Keratinocyte (primary cell): ENCODE data around the gene SFTPA2. TPM values are rescaled to one million over a fixed set of nuclear protein-coding genes. Genes with fewer than 3 reads are reported as not detected.
"Not testable (repeated sequence)": the region's sequence is repeated elsewhere in the genome, so short reads cannot be mapped to it uniquely, and the experiment has no call there.

Experiments
- DNase-seq: peaks from one replicate; pipeline ENCODE4 v3.0.0-alpha.2; 2011; ENCODE audit warnings: low read depth, missing footprints, low spot score
- FAIRE-seq: peaks from 2 replicates; lab custom pipeline; 2011; peaks lifted over from hg19 to GRCh38; lab: Jason Lieb, UNC
- H2AFZ ChIP-seq: 2 replicates; pipeline ENCODE4 v1.6.0; 2012; ENCODE audit warnings: low read length, control low read depth, inconsistent platforms; ENCODE audit not compliant: control insufficient read depth
- H3K27ac ChIP-seq: 2 replicates; pipeline ENCODE4 v1.5.1; 2011; ENCODE audit warnings: low read length; ENCODE audit not compliant: control insufficient read depth, insufficient read depth
- H3K27me3 ChIP-seq: 3 replicates; pipeline ENCODE4 v1.6.0; 2011; ENCODE audit warnings: low read length; ENCODE audit not compliant: control insufficient read depth, insufficient read depth; ENCODE audit errors: extremely low read depth
- H3K36me3 ChIP-seq, 2 experiments: 2 replicates in 1 of 2; 3 replicates in 1 of 2; pipeline ENCODE4 v1.5.1; 2011; ENCODE audit warnings: low read length in 2 of 2, mild to moderate bottlenecking in 1 of 2; ENCODE audit not compliant: control insufficient read depth in 2 of 2, insufficient read depth in 2 of 2; ENCODE audit errors: extremely low read depth in 1 of 2
- H3K4me1 ChIP-seq: 3 replicates; pipeline ENCODE4 v1.5.1; 2011; ENCODE audit warnings: low read length; ENCODE audit not compliant: control insufficient read depth, insufficient read depth; ENCODE audit errors: extremely low read depth
- H3K4me2 ChIP-seq: 3 replicates; pipeline ENCODE4 v1.6.0; 2011; ENCODE audit warnings: low read depth, low read length; ENCODE audit not compliant: control insufficient read depth, insufficient read depth; ENCODE audit errors: extremely low read depth
- H3K4me3 ChIP-seq, 3 experiments: fragments of 200-600 bp in 1 of 3; sonication (generic) in 1 of 3; 2 replicates in 2 of 3; 3 replicates in 1 of 3; pipeline ENCODE4 v1.5.1; 2011 to 2016; ENCODE audit warnings: low read length in 3 of 3, mild to moderate bottlenecking in 3 of 3, control low read depth in 2 of 3, inconsistent platforms in 1 of 3, low read depth in 1 of 3, mixed read lengths in 1 of 3, mixed run types in 1 of 3, moderate library complexity in 1 of 3; ENCODE audit not compliant: control insufficient read depth in 2 of 3, insufficient read depth in 2 of 3; ENCODE audit errors: extremely low read depth in 1 of 3
- H3K79me2 ChIP-seq: 2 replicates; pipeline ENCODE4 v1.6.0; 2012; ENCODE audit warnings: low read length; ENCODE audit not compliant: control insufficient read depth, insufficient read depth
- H3K9ac ChIP-seq: 3 replicates; pipeline ENCODE4 v1.6.0; 2011; ENCODE audit warnings: low read length; ENCODE audit not compliant: control insufficient read depth, insufficient read depth; ENCODE audit errors: extremely low read depth
- H3K9me1 ChIP-seq: 3 replicates; pipeline ENCODE4 v1.6.0; 2011; ENCODE audit warnings: low read length; ENCODE audit not compliant: control insufficient read depth, insufficient read depth; ENCODE audit errors: extremely low read depth
- H3K9me3 ChIP-seq: 2 replicates; pipeline ENCODE4 v1.5.1; 2012; ENCODE audit warnings: low read depth, low read length; ENCODE audit not compliant: control insufficient read depth
- H4K20me1 ChIP-seq: 3 replicates; pipeline ENCODE4 v1.6.0; 2011; ENCODE audit warnings: low read length; ENCODE audit not compliant: control insufficient read depth, insufficient read depth; ENCODE audit errors: extremely low read depth
- EZH2 ChIP-seq: IDR thresholded peaks from one replicate; pipeline ENCODE4 v1.6.1; 2012; ENCODE audit warnings: inconsistent platforms, mild to moderate bottlenecking, low read length, moderate library complexity
- dilution Hi-C: fragments of 300-500 bp; cut with MboI; formaldehyde crosslinking; loops from one replicate; pipeline ENCODE4 v1.7.0; 2020; ENCODE audit warnings: low sequenced_read_pairs; ENCODE audit not compliant: extremely low pct_ligation_motif_present
- polyA plus RNA-seq, 5 experiments: library from polyadenylated mRNA; depleted of rRNA in 3 of 5; stranded (reverse) in 3 of 5; stranded (forward) in 1 of 5; unstranded in 1 of 5; fragments of >200 nt; gene quantifications; 1 replicate in 1 of 5; 2 replicates in 3 of 5; 3 replicates in 1 of 5; pipeline versions ENCODE4 v1.2.1 to v1.2.3, GENCODE V29; 2011 to 2012; ENCODE audit warnings: missing spikeins in 2 of 5, low read depth in 1 of 5, low replicate concordance in 1 of 5
- TF ChIP-seq, protein P1 (sequence below), 3 experiments: IDR thresholded peaks in 1 of 3; conservative IDR thresholded peaks in 1 of 3; optimal IDR thresholded peaks in 1 of 3; 2 replicates in 2 of 3; 3 replicates in 1 of 3; pipeline versions ENCODE3 to v1.5.1; 2011; ENCODE audit warnings: low read length in 3 of 3, mild to moderate bottlenecking in 3 of 3, moderate library complexity in 2 of 3, control low read depth in 1 of 3, inconsistent platforms in 1 of 3; ENCODE audit not compliant: insufficient read depth in 2 of 3; ENCODE audit errors: extremely low read depth in 1 of 3

Gene SFTPA2
- polyA plus RNA-seq, 1 donor (not counting 4 experiments of a cell fraction or from before 2014, with no cell fraction given), result not detected

DNA sequence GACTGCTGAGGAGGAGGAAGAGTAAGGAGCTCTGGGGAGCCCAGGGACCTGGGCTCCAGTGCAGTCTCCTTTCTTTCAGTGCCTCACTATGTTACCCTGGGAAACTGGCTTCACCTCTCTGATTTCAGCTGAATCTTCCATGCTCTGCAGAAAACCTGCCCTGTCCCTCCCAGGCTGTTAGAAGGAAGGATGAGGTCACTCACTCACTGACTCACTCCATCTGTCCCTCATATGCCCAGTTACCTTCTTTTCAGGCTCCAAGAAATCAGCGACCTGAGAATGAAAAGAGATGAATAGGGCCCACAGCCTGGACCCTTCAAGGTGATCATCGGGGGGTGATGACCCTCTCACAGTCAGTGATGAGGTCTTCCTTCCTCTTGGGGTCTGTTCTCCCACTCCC, 481 bp downstream of the SFTPA2 start:
- TF ChIP-seq EZH2, result no peak
- H2AFZ ChIP-seq, result no peak overlapping the region
- H3K27ac ChIP-seq, result no peak overlapping the region
- DNase-seq (no peak), FAIRE-seq (no peak)
- no peaks in the 10 kb centered on the region for H3K9me3 ChIP-seq
- peaks cover 14% of the 10 kb centered on the region for H3K27me3 ChIP-seq
- no peak overlapping the region for H3K9ac ChIP-seq
- no peaks in the 10 kb centered on the region for H3K79me2 ChIP-seq
- no peaks in the 10 kb centered on the region for H3K4me1 ChIP-seq
- H4K20me1 ChIP-seq, result no peaks in the 10 kb centered on the region
- H3K4me3 ChIP-seq, result no peak overlapping the region
- no peaks in the 10 kb centered on the region for H3K36me3 ChIP-seq
- no peak overlapping the region for H3K4me2 ChIP-seq
- dilution Hi-C loops, result no loop called here
- H3K9me1 ChIP-seq, result no peaks in the 10 kb centered on the region

DNA sequence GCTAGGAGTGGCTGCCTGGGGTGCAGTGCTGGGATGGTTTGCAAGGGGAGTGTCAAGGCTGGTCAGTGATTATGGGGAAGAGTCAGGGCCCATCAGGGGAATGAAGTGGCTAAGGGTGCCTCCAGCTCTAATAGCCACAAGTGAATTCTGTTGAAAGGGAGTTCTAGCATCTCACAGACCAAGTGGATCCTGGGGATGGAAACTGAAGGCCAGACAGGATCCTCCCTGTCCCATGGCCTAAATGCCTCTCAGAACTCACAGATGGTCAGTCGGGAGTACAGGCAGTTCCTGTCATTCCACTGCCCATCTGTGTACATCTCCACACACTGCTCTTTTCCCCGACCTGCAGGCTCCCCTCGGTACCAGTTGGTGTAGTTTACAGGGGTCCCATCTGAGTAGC, 3.2 kb downstream of the SFTPA2 start:
- H3K27me3 ChIP-seq, H3K79me2 ChIP-seq, DNase-seq, H3K9me1 ChIP-seq, H4K20me1 ChIP-seq, dilution Hi-C loops, H3K36me3 ChIP-seq, H3K4me2 ChIP-seq, H3K27ac ChIP-seq, H3K9me3 ChIP-seq, H2AFZ ChIP-seq, H3K9ac ChIP-seq, H3K4me1 ChIP-seq, FAIRE-seq, H3K4me3 ChIP-seq: not testable (repeated sequence)

DNA sequence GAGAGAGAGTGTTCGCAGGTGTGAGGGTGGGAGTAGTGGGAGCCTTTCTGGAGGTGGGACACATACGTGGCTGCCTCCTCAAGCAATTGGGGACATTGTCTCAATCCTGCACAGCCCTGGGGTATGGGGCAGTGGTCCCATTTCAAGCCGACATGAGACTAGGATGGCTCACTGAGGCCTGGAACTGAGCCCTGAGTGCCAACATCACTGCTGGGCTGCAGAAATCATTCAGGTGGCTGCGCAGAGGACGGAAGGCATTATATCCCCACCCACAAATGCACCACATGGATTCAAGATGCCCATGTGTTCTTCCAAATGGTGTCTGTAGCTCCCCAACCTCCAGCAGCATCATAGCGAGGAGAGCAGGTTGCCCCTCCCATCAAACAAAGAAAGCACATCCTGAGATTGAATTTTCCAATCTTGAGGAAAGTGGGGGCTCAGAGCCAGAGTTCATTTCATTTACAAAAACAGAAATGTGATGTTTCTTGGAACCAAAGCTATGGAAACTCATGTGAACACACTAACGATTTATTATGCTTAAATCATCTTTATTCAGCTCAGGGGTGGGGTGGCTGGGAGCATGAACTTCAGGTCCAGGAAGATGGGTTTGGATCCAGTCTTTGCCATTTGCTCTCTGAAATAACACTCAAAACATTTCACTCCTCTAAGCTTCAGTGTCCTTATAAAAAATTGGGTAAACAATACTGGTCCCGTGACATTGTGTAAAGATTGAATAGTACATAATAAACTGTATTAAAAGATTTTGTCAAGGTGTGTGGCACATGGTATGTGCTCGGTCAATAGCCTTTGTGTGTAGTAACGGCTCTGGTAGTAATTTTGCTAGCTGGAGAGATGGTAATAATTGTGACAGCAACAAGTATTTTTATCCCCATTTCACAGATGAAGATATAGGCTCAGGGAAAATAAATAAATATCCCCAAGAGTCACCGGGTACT, 4.6 kb downstream of the SFTPA2 start:
- no peak for FAIRE-seq
- no peak for TF ChIP-seq EZH2
- TF ChIP-seq, protein P1, sequence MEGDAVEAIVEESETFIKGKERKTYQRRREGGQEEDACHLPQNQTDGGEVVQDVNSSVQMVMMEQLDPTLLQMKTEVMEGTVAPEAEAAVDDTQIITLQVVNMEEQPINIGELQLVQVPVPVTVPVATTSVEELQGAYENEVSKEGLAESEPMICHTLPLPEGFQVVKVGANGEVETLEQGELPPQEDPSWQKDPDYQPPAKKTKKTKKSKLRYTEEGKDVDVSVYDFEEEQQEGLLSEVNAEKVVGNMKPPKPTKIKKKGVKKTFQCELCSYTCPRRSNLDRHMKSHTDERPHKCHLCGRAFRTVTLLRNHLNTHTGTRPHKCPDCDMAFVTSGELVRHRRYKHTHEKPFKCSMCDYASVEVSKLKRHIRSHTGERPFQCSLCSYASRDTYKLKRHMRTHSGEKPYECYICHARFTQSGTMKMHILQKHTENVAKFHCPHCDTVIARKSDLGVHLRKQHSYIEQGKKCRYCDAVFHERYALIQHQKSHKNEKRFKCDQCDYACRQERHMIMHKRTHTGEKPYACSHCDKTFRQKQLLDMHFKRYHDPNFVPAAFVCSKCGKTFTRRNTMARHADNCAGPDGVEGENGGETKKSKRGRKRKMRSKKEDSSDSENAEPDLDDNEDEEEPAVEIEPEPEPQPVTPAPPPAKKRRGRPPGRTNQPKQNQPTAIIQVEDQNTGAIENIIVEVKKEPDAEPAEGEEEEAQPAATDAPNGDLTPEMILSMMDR (optimal IDR thresholded peaks at IDR 0.05 in 1 of 3, IDR thresholded peaks at IDR 0.05 in 1 of 3, conservative IDR thresholded peaks at IDR 0.05 in 1 of 3; ENCODE audit: extremely low read depth in 1 of 3, insufficient read depth in 2 of 3, low read length in 3 of 3), result no peak
- Histone ChIP-seq H3K9ac (no peak overlapping the region), H3K79me2 (no peaks in the 10 kb centered on the region), H2AFZ (no peak overlapping the region), H3K4me2 (no peak overlapping the region), H3K27me3 (peaks cover 8% of the 10 kb centered on the region), H4K20me1 (no peaks in the 10 kb centered on the region), H3K9me3 (no peaks in the 10 kb centered on the region), H3K4me3 (no peak overlapping the region), H3K9me1 (no peaks in the 10 kb centered on the region), H3K27ac (no peak overlapping the region), H3K36me3 (no peaks in the 10 kb centered on the region), H3K4me1 (no peaks in the 10 kb centered on the region)
- dilution Hi-C loops, result no loop called here
- no peak for DNase-seq
